GM21576 (cell line): ENCODE data around the gene TM6SF1.
"Not testable (repeated sequence)": the region's sequence is repeated elsewhere in the genome, so short reads cannot be mapped to it uniquely, and the experiment has no call there.

Experiments
- ATAC-seq: cut with Tn5 transposase; IDR thresholded peaks from one replicate; pipeline ENCODE4 v1.9.1; 2021; ENCODE audit warnings: mild to moderate bottlenecking, moderate library complexity; ENCODE audit not compliant: unreplicated experiment

The TM6SF1 gene

DNA sequence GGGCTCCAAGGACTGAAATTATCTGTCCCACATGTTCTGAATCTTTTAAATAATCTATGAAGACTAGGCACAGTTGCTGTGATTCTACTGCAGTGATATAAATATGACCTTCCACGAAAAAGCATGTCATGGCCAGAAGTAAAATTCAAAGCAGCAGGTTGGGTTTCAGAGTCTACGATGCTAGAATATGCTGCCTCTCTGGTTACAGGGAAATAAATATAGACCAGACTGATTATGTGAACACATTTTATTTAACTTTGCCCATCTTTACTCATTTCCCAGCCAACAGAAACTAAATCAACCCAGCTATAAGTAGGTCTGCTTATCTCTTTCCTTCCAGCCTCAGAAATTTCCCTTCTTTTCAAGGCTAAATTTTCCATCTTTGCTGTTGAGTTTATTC lies 19.9 kb upstream of the TM6SF1 start:
- no peak for ATAC-seq

DNA sequence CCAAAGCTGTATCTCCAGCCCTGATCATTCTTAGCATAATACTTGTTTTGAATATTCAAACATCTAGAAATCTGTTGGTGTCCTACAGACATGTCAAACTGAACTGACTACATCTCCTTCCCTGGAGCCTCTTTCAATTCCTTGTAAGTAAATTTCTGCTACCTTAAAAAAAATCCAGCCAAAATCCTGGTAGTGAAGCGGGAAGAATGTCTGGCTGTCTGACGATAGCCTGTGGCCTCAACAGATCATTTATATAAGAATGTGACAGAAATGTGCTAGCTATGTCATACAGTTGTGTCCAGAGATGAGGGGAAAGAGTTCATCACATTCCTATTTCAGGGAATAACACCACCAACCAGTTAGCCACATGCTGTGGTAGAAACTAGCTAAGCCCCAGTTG lies 18.6 kb upstream of the TM6SF1 start:
- no peak for ATAC-seq

DNA sequence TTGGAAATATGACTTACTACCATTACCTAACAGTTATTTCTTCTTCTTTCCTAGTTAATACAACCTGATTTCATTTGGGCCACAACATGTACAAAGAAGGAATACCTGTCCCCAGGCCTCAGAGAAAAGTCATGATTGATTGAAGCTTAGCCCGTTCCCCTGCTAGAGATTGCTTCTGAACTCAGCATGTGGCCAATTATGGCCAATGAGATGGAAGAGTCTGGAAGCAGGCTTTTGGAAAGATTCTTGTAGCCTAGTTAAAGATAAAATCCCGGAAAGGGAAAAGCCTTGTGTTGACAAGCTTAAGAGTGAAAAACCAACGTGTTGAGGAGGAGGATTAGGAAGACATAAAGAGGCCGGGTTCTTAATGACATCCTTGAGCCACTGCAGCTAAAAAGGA lies 17.0 kb upstream of the TM6SF1 start:
- no peak for ATAC-seq

DNA sequence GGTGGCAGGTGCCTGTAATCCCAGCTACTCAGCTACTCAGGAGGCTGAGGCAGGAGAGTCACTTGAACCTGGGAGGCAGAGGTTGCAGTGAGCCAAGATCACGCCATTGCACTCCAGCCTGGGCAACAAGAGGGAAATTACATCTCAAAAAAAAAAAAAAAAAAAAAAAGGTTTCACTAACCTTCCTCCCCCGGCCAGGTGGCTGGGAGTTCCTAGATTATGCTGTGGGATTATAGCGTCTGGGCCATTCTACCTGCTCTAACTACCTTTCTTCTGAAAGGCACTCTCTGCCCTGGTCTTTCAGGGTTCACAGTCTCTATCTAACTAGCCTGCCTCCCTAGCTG lies 15.5 kb upstream of the TM6SF1 start:
- ATAC-seq, result not testable (repeated sequence)

DNA sequence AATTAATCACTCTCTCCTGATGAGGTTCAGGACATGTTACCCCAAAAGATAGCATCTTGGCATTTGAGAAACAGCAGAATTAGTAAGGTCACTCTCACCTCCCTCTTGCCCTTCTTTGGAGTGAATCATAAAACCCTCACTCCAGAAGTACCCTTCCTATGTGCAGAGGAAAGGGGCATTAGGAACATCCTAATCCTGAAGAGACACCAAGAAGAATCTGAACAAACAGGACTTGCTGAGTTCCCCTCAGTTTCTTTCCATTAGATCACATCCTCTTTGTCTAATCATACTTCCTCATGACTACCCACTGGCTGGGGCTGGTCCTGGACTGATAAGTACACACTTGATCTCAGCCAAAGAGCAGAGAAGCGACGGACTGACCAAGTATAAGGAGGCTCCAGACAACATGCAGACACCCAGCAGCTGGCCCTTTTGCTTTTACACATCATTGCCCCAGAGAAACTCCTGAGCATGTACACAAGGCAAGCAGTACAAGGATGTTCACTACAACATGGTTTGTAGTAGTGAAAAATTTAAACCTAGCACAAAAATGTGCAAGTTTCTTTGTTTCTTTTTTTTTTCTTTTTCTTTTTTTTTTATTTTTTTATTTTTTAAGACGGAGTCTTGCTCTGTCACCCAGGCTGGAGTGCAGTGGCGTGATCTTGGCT lies 15.0 kb upstream of the TM6SF1 start:
- peak; percentile 70 for ATAC-seq

DNA sequence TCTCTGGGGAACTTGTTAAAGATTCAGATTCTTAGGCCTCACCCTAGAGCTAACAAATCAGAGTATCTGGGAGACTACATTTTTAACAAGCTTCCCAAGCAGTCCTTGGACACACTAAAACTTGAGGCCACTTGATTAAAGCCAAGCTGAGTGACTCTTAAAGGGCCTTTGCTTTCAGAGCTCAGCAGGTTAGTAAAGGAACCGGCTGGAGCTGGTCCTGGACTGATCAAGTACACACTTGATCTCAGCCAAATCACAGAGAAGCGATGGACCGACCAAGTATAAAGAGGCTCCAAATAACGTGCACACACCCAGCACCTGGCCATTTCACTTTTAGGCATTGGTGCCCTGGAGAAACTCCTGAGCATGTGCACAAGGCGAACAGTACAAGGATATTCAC lies 12.9 kb upstream of the TM6SF1 start:
- no peak for ATAC-seq

DNA sequence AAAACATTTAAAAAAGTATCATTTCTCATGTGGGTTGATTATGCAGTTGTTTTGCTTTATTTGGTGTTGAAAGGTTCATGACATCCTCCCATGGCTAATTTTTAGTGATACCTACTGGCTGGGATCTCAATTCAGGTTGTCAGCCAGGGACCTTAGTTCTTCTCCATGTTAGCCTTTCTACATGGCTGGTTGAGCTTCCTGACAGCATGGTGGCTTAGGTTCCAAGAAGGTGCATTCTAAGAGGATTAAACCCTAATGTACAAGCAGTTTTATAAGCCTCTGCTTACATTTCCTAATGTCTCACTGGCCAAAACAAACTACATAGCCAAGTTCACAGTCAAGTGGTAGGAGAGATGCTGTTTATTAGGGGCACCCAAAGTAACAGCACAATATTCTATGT lies 9.4 kb upstream of the TM6SF1 start:
- no peak for ATAC-seq

DNA sequence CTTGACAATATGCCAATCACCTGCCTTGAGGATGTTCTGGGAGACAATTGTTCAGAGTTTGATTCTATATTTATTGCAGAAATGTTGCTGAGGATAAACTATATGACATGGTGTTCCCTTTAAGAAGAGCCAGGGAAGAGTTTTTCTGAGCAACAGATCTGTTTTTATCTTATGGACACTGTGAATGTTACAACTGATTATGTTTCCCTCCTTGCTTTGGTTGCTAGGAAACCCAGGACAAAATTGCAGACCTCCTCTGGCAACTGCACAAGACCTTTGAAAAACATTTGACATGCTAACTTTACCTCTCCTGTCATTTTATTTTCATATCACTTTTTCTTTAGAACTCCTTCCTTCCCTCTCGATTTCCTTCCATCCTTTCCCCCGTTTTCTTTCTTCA lies 8.2 kb upstream of the TM6SF1 start:
- ATAC-seq, result no peak

DNA sequence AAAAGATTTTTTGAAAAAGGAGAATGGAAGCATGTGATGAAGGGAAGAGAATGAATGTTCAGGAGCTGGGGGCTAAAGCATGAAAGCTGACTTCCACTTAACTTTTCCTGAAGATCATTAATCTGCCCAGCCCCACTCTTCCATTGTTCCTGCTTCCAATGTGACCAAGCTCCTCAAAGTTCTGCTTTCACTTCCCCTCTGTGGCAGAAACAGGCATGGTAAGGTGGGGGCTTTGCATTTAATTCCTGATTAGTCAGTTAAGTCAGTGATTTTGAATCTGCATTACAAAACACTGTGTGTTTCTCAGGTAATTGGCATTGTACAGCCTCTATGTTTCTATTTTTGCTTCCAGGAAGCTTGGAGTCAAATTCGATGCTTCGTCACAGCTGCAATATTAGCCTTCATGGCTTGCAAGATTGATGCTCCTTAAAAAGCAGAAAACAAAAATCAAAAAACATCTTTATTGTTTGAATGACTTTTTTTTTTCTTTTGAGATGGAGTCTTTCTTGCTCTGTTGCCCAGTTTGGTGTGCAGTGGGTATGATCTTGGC lies 7.3 kb upstream of the TM6SF1 start:
- ATAC-seq, result no peak

DNA sequence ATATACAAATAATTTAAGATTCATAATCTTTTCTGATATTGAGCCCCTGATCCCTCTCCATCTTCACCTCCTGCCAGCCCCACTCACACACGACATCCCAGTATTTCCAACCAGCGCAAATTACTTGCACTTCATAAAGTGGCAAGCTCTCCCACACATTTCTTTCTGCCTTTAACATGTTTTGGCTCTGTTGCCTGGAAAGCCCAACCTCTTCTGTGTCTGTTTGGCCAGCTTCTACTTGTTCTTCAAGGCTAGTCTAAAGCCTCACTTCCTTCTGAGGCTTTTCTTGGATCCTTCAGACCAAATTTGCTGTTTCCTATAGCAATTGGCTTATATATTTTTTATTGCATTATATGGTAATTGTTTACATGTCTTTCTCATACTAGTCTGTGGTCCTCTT lies 5.1 kb upstream of the TM6SF1 start:
- ATAC-seq, result no peak

DNA sequence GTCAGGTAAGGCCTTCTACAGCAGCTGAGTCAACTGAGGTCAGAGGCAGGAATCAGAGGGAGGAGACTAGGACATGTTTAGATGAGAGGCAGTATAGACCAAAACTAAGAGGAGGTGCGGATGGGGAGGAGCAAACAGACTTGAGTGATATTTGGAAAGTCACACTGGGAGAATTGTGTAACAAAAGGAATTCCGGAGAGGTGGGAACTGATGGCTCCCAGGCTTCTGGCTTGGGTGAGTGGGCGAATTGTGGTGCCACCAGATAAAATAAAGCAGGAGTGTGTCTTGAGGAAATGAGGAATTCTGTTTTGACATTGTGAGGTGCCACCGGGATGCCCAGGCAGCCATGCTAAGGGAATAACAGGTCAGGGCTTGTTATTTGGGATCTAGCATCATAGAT lies 3.3 kb upstream of the TM6SF1 start:
- ATAC-seq, result no peak

DNA sequence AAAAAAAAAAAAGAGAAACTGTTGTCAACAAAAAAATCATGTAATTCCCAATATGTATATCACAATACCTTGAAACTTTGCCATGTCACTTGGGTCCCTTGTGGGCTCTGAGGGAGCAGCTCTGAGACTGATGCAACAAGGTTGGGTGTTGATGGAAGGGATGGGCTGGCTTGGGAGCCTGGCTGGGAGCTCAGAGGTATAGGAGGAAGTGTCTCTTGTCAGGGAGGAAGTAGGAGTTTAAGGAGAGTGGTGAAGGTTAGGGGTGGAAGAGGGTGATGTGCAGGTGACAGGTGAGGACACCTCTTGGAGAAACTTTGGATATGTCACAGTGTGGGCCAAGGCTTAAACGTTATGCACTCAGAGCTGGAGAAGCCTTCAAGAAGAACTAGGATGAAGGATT lies 2.0 kb upstream of the TM6SF1 start:
- ATAC-seq, result no peak

DNA sequence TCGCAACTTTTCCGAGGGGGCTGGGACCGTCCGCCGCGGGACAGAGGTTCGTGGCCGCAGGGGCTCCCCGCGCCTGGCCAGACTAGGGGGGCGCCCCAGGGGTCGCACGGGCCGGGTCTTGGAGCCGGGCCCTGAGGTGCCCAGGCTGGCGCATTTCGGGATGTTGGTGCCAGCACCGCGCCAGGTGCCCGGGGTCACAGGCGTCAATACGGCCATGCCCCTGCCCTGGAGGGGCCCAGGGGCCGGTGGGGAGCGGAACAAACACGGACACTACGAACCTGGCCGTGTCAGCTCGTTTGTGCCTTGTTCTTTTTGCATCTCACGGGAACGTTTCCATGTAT lies 366 bp downstream of the TM6SF1 start:
- no peak for ATAC-seq

DNA sequence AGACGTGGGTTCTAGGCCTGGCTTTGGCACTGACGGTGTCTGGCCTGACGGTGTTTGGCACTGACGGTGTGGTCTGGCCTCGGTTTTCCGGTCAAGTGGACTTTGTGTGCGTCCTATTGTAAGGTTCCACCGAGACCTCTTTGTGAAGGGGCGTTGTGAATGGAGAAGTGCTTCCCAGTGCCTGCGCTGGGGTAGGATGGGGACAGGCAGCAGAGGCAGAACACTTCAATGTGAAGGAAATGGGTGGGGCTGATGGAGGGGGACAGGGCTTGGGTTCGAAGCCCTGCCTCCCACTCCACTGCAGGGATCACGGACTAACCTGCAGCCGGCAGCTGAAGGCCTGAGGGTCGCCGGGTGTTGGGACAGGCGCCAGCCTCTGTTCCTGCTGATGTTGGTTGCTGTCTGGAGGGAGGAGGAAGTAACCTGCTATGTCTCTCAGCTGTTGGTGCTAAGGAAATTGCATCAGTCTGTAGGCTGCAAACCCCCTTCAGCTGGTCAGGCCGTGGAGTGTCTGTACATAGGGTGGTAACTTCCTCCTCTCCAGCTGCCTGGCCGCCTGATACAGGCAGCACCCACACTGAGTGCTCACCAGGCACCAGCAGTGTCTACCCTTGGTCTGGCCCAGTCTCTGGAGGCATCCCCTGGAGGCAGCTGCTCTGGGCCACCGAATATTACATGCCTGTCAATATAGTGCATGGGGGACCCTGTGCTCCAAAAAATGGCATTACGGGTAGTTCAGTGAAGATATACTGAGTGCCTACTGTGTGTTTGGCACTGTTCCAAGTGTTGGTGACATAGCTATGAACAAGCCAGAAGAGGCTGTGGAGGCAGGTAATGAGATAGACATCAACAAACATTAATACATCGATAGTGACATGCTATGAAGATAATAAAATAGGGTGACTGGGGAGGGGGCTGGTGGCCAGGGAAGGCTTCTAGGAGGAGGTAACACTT lies 1.1 kb downstream of the TM6SF1 start:
- peak; percentile 74 for ATAC-seq

DNA sequence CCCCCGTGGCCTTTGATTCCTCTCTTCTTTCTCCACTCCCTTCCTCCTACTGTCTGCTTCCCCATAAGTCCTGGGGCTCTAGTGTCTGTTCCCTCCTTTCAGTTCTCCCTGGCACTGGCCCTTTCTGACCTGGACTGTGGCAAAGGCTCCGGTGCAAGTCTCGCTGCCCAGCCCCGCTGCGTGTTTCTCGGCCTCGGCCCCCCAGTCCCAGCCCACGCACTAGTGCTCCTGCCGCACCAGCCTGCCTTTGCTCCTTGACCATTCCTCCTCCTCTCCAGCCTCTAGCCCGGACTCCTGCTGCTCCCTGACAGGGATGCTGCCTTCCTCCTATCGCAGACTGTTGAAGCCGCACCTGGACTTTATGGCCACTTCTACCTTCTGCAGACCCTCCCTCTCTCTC lies 2.1 kb downstream of the TM6SF1 start:
- no peak for ATAC-seq

DNA sequence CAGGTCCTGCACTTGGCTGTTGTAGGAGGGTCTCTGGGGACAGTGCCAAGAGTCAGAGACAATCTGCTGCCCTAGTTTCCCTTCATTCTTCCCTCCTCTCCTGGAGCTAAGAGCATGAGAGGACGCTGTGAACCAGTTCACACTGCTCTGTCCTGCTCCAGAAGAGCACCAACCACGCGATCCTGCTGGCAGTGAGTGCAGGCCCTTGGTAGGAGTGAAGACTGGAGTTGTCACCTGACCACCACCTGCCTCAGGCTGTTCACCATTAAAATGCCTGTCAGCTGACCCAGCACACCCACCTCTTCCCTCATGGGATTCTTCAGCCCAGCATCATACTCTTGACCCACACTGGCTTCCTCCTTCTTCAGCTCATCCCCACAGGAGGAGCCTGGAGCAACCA lies 2.9 kb downstream of the TM6SF1 start:
- no peak for ATAC-seq

DNA sequence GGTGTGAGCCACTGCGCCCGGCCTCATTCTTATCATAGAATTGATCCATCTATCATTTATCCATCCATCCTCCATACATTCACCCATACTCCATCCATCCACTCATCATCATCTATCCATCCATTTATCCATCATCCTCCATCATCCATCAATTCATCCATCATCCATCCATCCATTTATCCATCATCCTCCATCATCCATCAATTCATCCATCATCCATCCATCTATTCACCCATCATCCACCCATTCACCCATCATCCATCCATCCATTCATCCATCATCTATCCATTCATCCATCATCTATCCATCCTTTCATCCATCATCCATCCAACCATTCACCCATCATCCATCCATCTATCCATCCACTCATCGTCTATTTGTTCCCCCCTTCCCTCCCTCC lies 3.7 kb downstream of the TM6SF1 start:
- ATAC-seq, result no peak

DNA sequence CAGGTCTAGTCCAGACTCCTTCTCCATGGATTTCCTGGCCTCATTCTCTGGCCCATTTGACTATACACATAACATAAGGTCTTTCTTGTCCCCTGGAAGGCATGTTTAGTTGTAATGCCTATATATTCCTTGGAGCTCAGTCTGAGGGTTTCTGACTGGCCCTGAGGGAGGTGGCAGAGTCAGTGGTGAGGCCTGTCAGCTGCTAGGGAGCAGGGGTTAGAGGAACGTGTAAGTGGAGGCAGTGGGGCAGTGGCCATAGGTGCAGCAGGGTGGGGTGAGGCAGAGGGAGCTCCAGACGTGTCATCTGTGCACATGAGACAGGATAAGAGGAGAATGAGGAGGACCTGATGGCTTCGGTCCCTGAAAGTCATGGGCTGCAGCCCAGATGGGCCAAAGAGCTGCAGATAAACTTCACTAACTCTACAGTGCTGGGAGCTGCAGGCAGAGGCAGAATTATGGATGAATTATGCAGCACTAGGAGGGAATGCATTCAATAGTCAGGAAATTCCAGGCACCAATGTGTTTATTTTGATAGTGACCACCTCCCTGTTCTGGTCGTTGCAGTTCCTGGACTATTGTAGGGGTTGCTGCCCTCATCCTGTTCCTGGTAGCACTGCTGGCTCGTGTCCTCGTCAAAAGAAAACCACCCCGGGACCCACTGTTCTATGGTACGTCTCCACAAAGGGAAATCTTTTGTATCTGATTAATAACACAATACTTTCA lies 4.9 kb downstream of the TM6SF1 start:
- ATAC-seq, result no peak

DNA sequence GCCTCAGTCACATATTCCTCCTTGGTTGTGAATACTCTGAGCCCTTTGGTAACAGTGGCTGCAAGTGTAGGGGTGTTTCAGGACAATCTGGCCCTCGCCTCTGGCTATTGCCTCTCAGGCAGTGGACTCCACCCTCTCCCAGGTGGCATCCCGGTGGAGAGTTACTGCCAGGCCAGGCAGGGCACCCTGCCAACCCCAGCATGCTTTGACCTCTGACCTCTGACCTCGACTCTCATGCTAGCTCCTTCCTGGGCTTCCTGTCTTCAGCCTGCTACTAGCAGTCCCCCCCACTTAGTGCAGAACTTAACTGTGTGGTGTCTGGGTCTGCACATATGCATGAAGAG lies 5.5 kb downstream of the TM6SF1 start:
- no peak for ATAC-seq

DNA sequence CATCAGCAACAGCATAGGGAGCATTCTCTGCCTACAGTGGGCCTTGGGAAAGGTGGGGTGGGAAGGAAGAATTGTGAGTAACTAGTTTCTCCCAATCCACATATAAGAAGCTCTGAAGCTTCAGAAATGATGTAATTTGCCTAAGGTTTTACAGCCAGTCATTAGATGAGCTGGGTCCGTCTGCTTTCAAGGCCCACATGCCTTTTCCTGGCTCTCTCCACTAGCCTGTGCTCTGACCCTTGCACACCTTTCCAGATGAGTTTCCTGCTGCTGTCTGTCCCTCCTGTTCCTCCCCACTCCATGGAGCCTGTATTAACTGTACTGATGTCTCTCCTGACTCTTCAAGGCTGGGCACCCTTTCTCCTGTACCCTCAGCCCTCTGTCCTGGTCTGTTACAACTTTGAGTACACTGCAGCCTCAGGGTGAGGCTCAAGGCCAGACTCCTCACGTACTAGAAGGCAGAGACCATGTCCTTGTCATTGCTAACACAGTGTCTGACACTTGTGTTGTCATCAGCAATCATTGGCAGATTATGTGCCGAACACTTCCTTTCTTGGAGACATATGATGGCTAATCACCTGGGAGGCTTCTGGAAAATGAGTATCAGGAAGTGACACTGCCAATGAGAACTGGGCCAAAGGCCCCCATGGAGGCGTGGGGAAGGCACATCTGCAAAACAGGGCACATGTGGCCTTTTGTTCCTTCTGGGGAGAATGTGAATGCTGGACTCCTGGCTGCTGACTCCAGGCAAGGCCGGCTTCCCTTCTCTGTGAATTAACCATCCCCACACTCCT lies 6.6 kb downstream of the TM6SF1 start:
- ATAC-seq, result no peak

DNA sequence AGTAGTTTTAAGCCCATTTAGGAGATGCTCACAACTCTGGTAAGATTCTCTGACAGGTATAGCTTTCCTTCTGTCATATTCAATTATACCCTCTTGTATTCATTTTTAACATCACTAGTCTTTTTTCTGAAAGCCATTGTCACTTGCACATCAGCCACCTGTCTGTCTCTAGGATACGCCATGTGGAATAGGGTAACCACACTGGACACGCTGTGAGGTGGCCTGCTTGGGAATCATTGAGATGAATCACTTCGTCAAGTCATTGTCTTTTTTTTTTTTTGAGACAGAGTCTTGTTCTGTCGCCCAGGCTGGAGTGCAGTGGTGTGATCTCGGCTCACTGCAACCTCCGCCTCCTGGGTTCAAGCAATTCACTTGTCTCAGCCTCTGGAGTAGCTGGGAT lies 7.4 kb downstream of the TM6SF1 start:
- no peak for ATAC-seq
